NCI-H1436 treated with DMSO at 0.1 percent for 48 hours (cell line): ENCODE data around the gene MTCP1.

Source experiments
- DNase-seq: peaks from one replicate; lab custom pipeline; 2025; lab: John Stamatoyannopoulos, UW

MTCP1 gene

GRCh38 chrX:155070975-155071693 lies at the start of gene MTCP1, which contains the start of the genes BRCC3 and CMC4:
TSS of gene MTCP1 (minus strand) at chrX:155071136. CDS start at chrX:155066010, 5,126 bp downstream.
TSS of gene BRCC3 (plus strand) at chrX:155071508. CDS start at chrX:155071528, 20 bp downstream.
TSS of gene CMC4 (minus strand) at chrX:155071136. CDS start at chrX:155064023, 7,113 bp downstream.
- peak; percentile 11 for DNase-seq

- no peak for DNase-seq
Measured at GRCh38 chrX:155115174-155115819, 44.4 kb upstream of the MTCP1 start.

GRCh38 chrX:155113097-155113496 lies 42.2 kb upstream of the MTCP1 start:
- no peak for DNase-seq

- DNase-seq = no peak
Measured at GRCh38 chrX:155112171-155112570, 41.2 kb upstream of the MTCP1 start.

- no peak for DNase-seq
Measured at GRCh38 chrX:155108427-155108826, 37.5 kb upstream of the MTCP1 start.

- DNase-seq = no peak
Measured at GRCh38 chrX:155105919-155106318, 35.0 kb upstream of the MTCP1 start.

GRCh38 chrX:155094468-155095061 lies 23.6 kb upstream of the MTCP1 start:
- DNase-seq = no peak

- no peak for DNase-seq
Measured at GRCh38 chrX:155086961-155087735, 16.2 kb upstream of the MTCP1 start.

- no peak for DNase-seq
Measured at GRCh38 chrX:155086202-155086840, 15.4 kb upstream of the MTCP1 start.

GRCh38 chrX:155071694-155072280 lies 851 bp upstream of the MTCP1 start:
- no peak for DNase-seq

- DNase-seq = no peak
Measured at GRCh38 chrX:155070663-155070974, 317 bp downstream of the MTCP1 start.

- DNase-seq = no peak
Measured at GRCh38 chrX:155070038-155070437, 898 bp downstream of the MTCP1 start.

- no peak for DNase-seq
Measured at GRCh38 chrX:155069414-155069813, 1.5 kb downstream of the MTCP1 start.

GRCh38 chrX:155068165-155068564 lies 2.8 kb downstream of the MTCP1 start:
- no peak for DNase-seq

- DNase-seq = no peak
Measured at GRCh38 chrX:155065035-155065734, 5.8 kb downstream of the MTCP1 start.

- DNase-seq = no peak
Measured at GRCh38 chrX:155061760-155062159, 9.2 kb downstream of the MTCP1 start.

GRCh38 chrX:155056877-155057792 lies 13.8 kb downstream of the MTCP1 start:
- peak; percentile 7 for DNase-seq

- DNase-seq = no peak
Measured at GRCh38 chrX:155056471-155056870, 14.5 kb downstream of the MTCP1 start.

GRCh38 chrX:155055494-155055893 lies 15.4 kb downstream of the MTCP1 start:
- DNase-seq = no peak

GRCh38 chrX:155054255-155054654 lies 16.7 kb downstream of the MTCP1 start:
- no peak for DNase-seq
